Measurements from ENCODE around the gene IL20RA.

The IL20RA gene

GRCh38 chr6:136991646-136992045, 53.1 kb downstream of the IL20RA start:
- Histone ChIP-seq H3K79me2 (ENCODE audit: low read length) (no peaks in the 10 kb centered on the region), H3K9me3 (replicated peaks; ENCODE audit: insufficient read depth, low read length) (no peaks in the 10 kb centered on the region), H3K27me3 (replicated peaks; ENCODE audit: insufficient read depth, low read length) (no peaks in the 10 kb centered on the region), H3K9me2 (replicated peaks; ENCODE audit: insufficient read depth, low read length) (no peaks in the 10 kb centered on the region), H3K4me1 (ENCODE audit: low read length) (no peaks in the 10 kb centered on the region), H3K4me2 (ENCODE audit: low read depth, low read length) (no peak overlapping the region), H3K4me3 (ENCODE audit: low read length) (no peak overlapping the region), H4K20me1 (ENCODE audit: insufficient read depth, low read length) (no peaks in the 10 kb centered on the region), H3K36me3 (replicated peaks; ENCODE audit: insufficient read depth, low read length) (no peaks in the 10 kb centered on the region), H3K9ac (ENCODE audit: low read length) (no peak overlapping the region), H3K27ac (ENCODE audit: low read length) (no peak overlapping the region), H2AFZ (ENCODE audit: low read length) (no peak overlapping the region), H3F3A (ENCODE audit: insufficient read depth, low read length) (no peaks in the 10 kb centered on the region)
- DNase-seq, result no peak
- TF ChIP-seq, protein P1, sequence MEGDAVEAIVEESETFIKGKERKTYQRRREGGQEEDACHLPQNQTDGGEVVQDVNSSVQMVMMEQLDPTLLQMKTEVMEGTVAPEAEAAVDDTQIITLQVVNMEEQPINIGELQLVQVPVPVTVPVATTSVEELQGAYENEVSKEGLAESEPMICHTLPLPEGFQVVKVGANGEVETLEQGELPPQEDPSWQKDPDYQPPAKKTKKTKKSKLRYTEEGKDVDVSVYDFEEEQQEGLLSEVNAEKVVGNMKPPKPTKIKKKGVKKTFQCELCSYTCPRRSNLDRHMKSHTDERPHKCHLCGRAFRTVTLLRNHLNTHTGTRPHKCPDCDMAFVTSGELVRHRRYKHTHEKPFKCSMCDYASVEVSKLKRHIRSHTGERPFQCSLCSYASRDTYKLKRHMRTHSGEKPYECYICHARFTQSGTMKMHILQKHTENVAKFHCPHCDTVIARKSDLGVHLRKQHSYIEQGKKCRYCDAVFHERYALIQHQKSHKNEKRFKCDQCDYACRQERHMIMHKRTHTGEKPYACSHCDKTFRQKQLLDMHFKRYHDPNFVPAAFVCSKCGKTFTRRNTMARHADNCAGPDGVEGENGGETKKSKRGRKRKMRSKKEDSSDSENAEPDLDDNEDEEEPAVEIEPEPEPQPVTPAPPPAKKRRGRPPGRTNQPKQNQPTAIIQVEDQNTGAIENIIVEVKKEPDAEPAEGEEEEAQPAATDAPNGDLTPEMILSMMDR (IDR thresholded peaks at IDR 0.05; ENCODE audit: low read length), result no peak

GRCh38 chr6:136990754-136991153, 54.0 kb downstream of the IL20RA start:
- no peak overlapping the region for H2AFZ ChIP-seq (ENCODE audit: low read length)
- no peak overlapping the region for H3K9ac ChIP-seq (ENCODE audit: low read length)
- no peaks in the 10 kb centered on the region for H3K9me3 ChIP-seq (replicated peaks; ENCODE audit: insufficient read depth, low read length)
- H3K36me3 ChIP-seq (replicated peaks; ENCODE audit: insufficient read depth, low read length), result no peaks in the 10 kb centered on the region
- no peak for DNase-seq
- H3K9me2 ChIP-seq (replicated peaks; ENCODE audit: insufficient read depth, low read length), result no peaks in the 10 kb centered on the region
- no peak overlapping the region for H3K27ac ChIP-seq (ENCODE audit: low read length)
- H3K4me3 ChIP-seq (ENCODE audit: low read length), result no peak overlapping the region
- H3K27me3 ChIP-seq (replicated peaks; ENCODE audit: insufficient read depth, low read length), result no peaks in the 10 kb centered on the region
- no peaks in the 10 kb centered on the region for H3K4me1 ChIP-seq (ENCODE audit: low read length)
- no peak overlapping the region for H3K4me2 ChIP-seq (ENCODE audit: low read depth, low read length)
- no peak for TF ChIP-seq EZH2phosphoT487 (IDR thresholded peaks at IDR 0.05; ENCODE audit: low read length)
- no peak for TF ChIP-seq EZH2 (optimal IDR thresholded peaks at IDR 0.05; ENCODE audit: low read depth, low read length)
- TF ChIP-seq, protein P1 (IDR thresholded peaks at IDR 0.05; ENCODE audit: low read length), result no peak
- H4K20me1 ChIP-seq (ENCODE audit: insufficient read depth, low read length), result no peaks in the 10 kb centered on the region
- H3K79me2 ChIP-seq (ENCODE audit: low read length), result no peaks in the 10 kb centered on the region
- no peaks in the 10 kb centered on the region for H3F3A ChIP-seq (ENCODE audit: insufficient read depth, low read length)

- H3K4me1 ChIP-seq (ENCODE audit: low read length), result no peaks in the 10 kb centered on the region
- H3K4me3 ChIP-seq (ENCODE audit: low read length), result no peak overlapping the region
- TF ChIP-seq EZH2 (optimal IDR thresholded peaks at IDR 0.05; ENCODE audit: low read depth, low read length), result no peak
- no peak for TF ChIP-seq EZH2phosphoT487 (IDR thresholded peaks at IDR 0.05; ENCODE audit: low read length)
- TF ChIP-seq, protein P1 (IDR thresholded peaks at IDR 0.05; ENCODE audit: low read length), result no peak
- no peak overlapping the region for H2AFZ ChIP-seq (ENCODE audit: low read length)
- no peak overlapping the region for H3K9ac ChIP-seq (ENCODE audit: low read length)
- H3K9me2 ChIP-seq (replicated peaks; ENCODE audit: insufficient read depth, low read length), result no peaks in the 10 kb centered on the region
- no peak overlapping the region for H3K4me2 ChIP-seq (ENCODE audit: low read depth, low read length)
- no peaks in the 10 kb centered on the region for H3K79me2 ChIP-seq (ENCODE audit: low read length)
- no peaks in the 10 kb centered on the region for H3K9me3 ChIP-seq (replicated peaks; ENCODE audit: insufficient read depth, low read length)
- no peaks in the 10 kb centered on the region for H3F3A ChIP-seq (ENCODE audit: insufficient read depth, low read length)
- DNase-seq, result no peak
- no peak overlapping the region for H3K27ac ChIP-seq (ENCODE audit: low read length)
- no peaks in the 10 kb centered on the region for H3K27me3 ChIP-seq (replicated peaks; ENCODE audit: insufficient read depth, low read length)
- H3K36me3 ChIP-seq (replicated peaks; ENCODE audit: insufficient read depth, low read length), result no peaks in the 10 kb centered on the region
- no peaks in the 10 kb centered on the region for H4K20me1 ChIP-seq (ENCODE audit: insufficient read depth, low read length)
Observed at GRCh38 chr6:136990242-136990578, 54.6 kb downstream of the IL20RA start.

All from MM.1S (cell line).